CD4-positive, alpha-beta T cell (primary cell): ENCODE results near the gene C19orf81. TPM values are rescaled to one million over a fixed set of nuclear protein-coding genes. Genes with fewer than 3 reads are reported as not detected.

Experiments
- ATAC-seq: fragments of 200-7000 bp; cut with Tn5 transposase; one replicate; pipeline ENCODE4 v1.10.0; 2022; ENCODE audit warnings: mild to moderate bottlenecking; ENCODE audit not compliant: poor library complexity
- CTCF ChIA-PET: fragments of 350-600 bp; sonication (Branson Sonifier 250); formaldehyde crosslinking; loops from one replicate; lab custom pipeline; 2021; ENCODE audit warnings: antibody characterized with exemption, inconsistent platforms; lab: Charles Lee
- POLR2A ChIA-PET: fragments of 350-600 bp; sonication (Branson Sonifier 250); formaldehyde crosslinking; loops from one replicate; lab custom pipeline; 2021; ENCODE audit warnings: antibody characterized with exemption, inconsistent platforms; lab: Charles Lee
- DNase-seq, 14 experiments: peaks; one replicate each; pipeline ENCODE4 v3.0.0-alpha.2; 2013 to 2020; ENCODE audit warnings: mixed read lengths in 2 of 14
- H3K27ac ChIP-seq, 2 donors: one replicate each; pipeline versions ENCODE4 v1.5.1 to v1.7.0; 2013; ENCODE audit warnings: low read length in 2 of 2, low read depth in 1 of 2, mild to moderate bottlenecking in 1 of 2
- H3K27me3 ChIP-seq, 2 experiments: 1 replicate in 1 of 2; 2 replicates in 1 of 2; pipeline versions ENCODE4 v1.6.1 to v1.7.0; 2013; ENCODE audit warnings: low read length in 2 of 2, control low read depth in 1 of 2, mild to moderate bottlenecking in 1 of 2, moderate library complexity in 1 of 2; ENCODE audit not compliant: insufficient read depth in 2 of 2, control insufficient read depth in 1 of 2
- H3K36me3 ChIP-seq: one replicate; pipeline ENCODE4 v1.6.1; 2013; ENCODE audit warnings: low read length, control low read depth; ENCODE audit not compliant: insufficient read depth
- H3K4me1 ChIP-seq: one replicate; pipeline ENCODE4 v1.6.1; 2013; ENCODE audit warnings: low read length, control low read depth; ENCODE audit not compliant: insufficient read depth
- H3K4me3 ChIP-seq: one replicate; pipeline ENCODE4 v1.5.1; 2013; ENCODE audit warnings: mild to moderate bottlenecking, low read length, moderate library complexity
- H3K9me3 ChIP-seq, 2 experiments: 1 replicate in 1 of 2; 2 replicates in 1 of 2; pipeline versions ENCODE4 v1.6.1 to v1.7.0; 2013; ENCODE audit warnings: low read length in 2 of 2, mild to moderate bottlenecking in 2 of 2, control low read depth in 1 of 2, moderate library complexity in 1 of 2; ENCODE audit not compliant: control insufficient read depth in 1 of 2, insufficient read depth in 1 of 2
- H3K27ac Mint-ChIP-seq: one replicate; pipeline ENCODE4 v1.8.0; 2020; ENCODE audit warnings: mixed read lengths
- H3K27me3 Mint-ChIP-seq: one replicate; pipeline ENCODE4 v1.8.0; 2021; ENCODE audit warnings: mixed read lengths
- H3K36me3 Mint-ChIP-seq: one replicate; pipeline ENCODE4 v1.8.0; 2021; ENCODE audit warnings: low read depth, mixed read lengths
- H3K4me1 Mint-ChIP-seq: one replicate; pipeline ENCODE4 v1.8.0; 2021; ENCODE audit warnings: low read depth, mixed read lengths
- H3K4me3 Mint-ChIP-seq: one replicate; pipeline ENCODE4 v1.8.0; 2020; ENCODE audit warnings: mild to moderate bottlenecking, mixed read lengths
- H3K9me3 Mint-ChIP-seq: one replicate; pipeline ENCODE4 v1.8.0; 2020; ENCODE audit warnings: mixed read lengths
- CTCF ChIP-seq: fragments of 200-600 bp; IDR thresholded peaks from one replicate; pipeline ENCODE4 v1.8.0; 2022; ENCODE audit warnings: antibody characterized with exemption, mild to moderate bottlenecking
- intact Hi-C, 2 experiments: fragments of 100-400 bp; cut with DNase I in 1 of 2; cut with micrococcal nuclease in 1 of 2; formaldehyde crosslinking; loops; one replicate each; pipeline versions ENCODE4 v1.15.1 to v1.9.0; 2023 to 2025; cut with DNase I, micrococcal nuclease
- total RNA-seq, 174 experiments: library from RNA in 2 of 174; stranded (reverse) in 2 of 174; gene quantifications; one replicate each; pipeline ENCODE4 v1.2.3 and lab custom pipeline; 2021 to 2026

C19orf81 gene
- total RNA-seq, 2 experiments from 2014 or later, result not detected

DNA sequence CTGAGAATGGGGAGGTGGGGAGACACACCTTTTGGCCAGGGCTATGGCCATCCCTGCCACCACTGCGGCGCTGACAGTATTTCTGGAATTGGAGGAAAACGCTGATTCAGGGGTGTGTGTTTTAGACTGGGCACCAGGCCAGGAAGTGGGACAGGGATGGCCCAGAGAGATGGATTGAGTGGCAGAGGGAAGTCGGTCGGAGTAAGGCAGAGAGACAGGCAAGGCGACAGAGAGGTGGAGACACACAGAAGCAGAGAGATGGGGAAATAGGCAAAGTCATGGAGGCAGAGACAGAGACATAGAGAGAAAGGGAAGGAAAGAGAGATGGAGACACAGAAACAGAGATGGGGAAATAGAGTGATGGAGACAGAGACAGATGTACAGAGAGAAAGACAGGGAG, 4.1 kb upstream of the C19orf81 start:
- Histone ChIP-seq H3K27ac (no peak overlapping the region), H3K9me3 (peaks cover 0 to 17% of the 10 kb centered on the region in 2 experiments), H3K4me3 (no peak overlapping the region), H3K36me3 (no peaks in the 10 kb centered on the region), H3K4me1 (peaks cover under 1% of the 10 kb centered on the region), H3K27me3 (peaks cover 23 to 56% of the 10 kb centered on the region in 2 experiments)
- DNase-seq (no peak), ATAC-seq (no peak)
- peaks cover 42% of the 10 kb centered on the region for H3K27me3 Mint-ChIP-seq
- no peaks in the 10 kb centered on the region for H3K4me1 Mint-ChIP-seq
- CTCF ChIA-PET, result no interaction called here
- POLR2A ChIA-PET, result no interaction called here
- no peak overlapping the region for H3K27ac Mint-ChIP-seq
- intact Hi-C loops, result no loop called here
- no peaks in the 10 kb centered on the region for H3K9me3 Mint-ChIP-seq
- H3K36me3 Mint-ChIP-seq, result no peaks in the 10 kb centered on the region
- H3K4me3 Mint-ChIP-seq, result no peak overlapping the region
- no peak for TF ChIP-seq CTCF

- no peak for DNase-seq
- no peak overlapping the region for H3K27ac ChIP-seq
- peaks cover 16 to 46% of the 10 kb centered on the region in 2 experiments for H3K27me3 ChIP-seq
- ATAC-seq, result no peak
- H3K4me3 ChIP-seq, result no peak overlapping the region
- Mint-ChIP-seq H3K36me3 (no peaks in the 10 kb centered on the region), H3K27me3 (peaks cover 42% of the 10 kb centered on the region), H3K9me3 (no peaks in the 10 kb centered on the region), H3K4me3 (no peak overlapping the region), H3K27ac (no peak overlapping the region), H3K4me1 (no peaks in the 10 kb centered on the region)
- POLR2A ChIA-PET, result no interaction called here
- intact Hi-C loops, result no loop called here
- no peaks in the 10 kb centered on the region for H3K36me3 ChIP-seq
- no peak for TF ChIP-seq CTCF
- H3K4me1 ChIP-seq, result no peaks in the 10 kb centered on the region
- peaks cover 0 to 17% of the 10 kb centered on the region in 2 experiments for H3K9me3 ChIP-seq
- CTCF ChIA-PET, result no interaction called here
These were observed 3.0 kb upstream of the C19orf81 start for GRCh38 chr19:50646074-50646807.

GRCh38 chr19:50647879-50648615, 1.2 kb upstream of the C19orf81 start:
- H3K4me3 Mint-ChIP-seq, result no peak overlapping the region
- no peaks in the 10 kb centered on the region for H3K4me1 Mint-ChIP-seq
- CTCF ChIA-PET, result no interaction called here
- no peaks in the 10 kb centered on the region for H3K4me1 ChIP-seq
- peaks cover 40% of the 10 kb centered on the region for H3K27me3 Mint-ChIP-seq
- POLR2A ChIA-PET, result no interaction called here
- no peaks in the 10 kb centered on the region for H3K36me3 ChIP-seq
- ATAC-seq, result no peak
- DNase-seq, result no peak
- H3K4me3 ChIP-seq, result no peak overlapping the region
- TF ChIP-seq CTCF, result no peak
- peaks cover 15 to 50% of the 10 kb centered on the region in 2 experiments for H3K27me3 ChIP-seq
- H3K27ac Mint-ChIP-seq, result no peak overlapping the region
- intact Hi-C loops, result no loop called here
- peaks cover 0 to 17% of the 10 kb centered on the region in 2 experiments for H3K9me3 ChIP-seq
- H3K36me3 Mint-ChIP-seq, result no peaks in the 10 kb centered on the region
- H3K27ac ChIP-seq, result no peak overlapping the region
- no peaks in the 10 kb centered on the region for H3K9me3 Mint-ChIP-seq
